Measurements from ENCODE around the gene PTPRD. TPM values are rescaled to one million over a fixed set of nuclear protein-coding genes. Genes with fewer than 3 reads are reported as not detected.

PTPRD gene
- total RNA-seq, 1 experiment from 2014 or later: 70.1 TPM

DNA sequence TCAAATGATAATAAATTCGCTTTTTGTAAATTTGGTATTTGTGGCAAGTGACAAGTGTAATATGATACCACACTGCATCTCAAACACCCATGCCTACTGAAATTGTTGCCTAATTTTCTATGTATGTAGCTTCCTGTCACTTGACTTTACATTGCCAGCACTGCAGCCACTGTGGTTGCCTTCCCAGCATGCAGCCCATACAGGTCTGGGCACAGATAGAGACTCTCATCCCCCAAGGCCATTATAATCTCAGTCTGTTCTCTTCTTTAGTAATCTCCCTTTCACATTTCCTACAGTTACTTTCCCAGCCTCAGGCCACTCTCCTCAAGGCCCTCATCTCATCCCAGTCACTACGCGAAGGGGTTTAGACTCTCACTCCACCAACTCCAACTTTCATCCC is 1200.6 kb downstream of the PTPRD start:
- CTCF ChIA-PET: no interaction called here
- no TSS peak for BruUV-seq (replicated peaks)
- no peaks in the 10 kb centered on the region for H3K36me3 Mint-ChIP-seq (ENCODE audit: insufficient read depth, unreplicated experiment)

DNA sequence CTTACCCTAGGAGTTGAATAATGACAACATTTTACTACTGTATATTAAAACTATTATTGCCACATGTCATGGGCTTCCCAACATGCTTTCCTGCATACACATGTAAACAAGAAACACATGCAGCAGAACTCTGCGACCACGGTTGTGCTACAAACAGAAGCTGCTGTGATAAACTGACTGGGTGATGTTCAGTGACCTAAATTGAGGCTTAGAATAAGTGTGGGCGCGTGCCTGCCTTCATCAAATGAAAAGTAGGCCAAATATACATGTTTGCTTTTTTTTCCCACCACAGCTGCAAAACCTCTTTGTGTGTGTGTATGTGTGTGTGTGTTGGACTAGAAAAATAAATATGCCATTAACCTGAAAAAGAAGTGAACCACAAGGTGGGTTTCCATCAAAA is 1202.1 kb downstream of the PTPRD start:
- DNase-seq: no peak
- no peaks in the 10 kb centered on the region for H3K36me3 Mint-ChIP-seq (ENCODE audit: insufficient read depth, unreplicated experiment)
- Histone ChIP-seq H3K4me1 (no peaks in the 10 kb centered on the region), H3K27me3 (replicated peaks; ENCODE audit: control insufficient read depth, insufficient read depth, low read length) (no peaks in the 10 kb centered on the region), H3K9me3 (no peaks in the 10 kb centered on the region), H3K4me3 (ENCODE audit: low read depth, low read length) (no peak overlapping the region), H3K36me3 (ENCODE audit: control insufficient read depth, insufficient read depth, low read length) (no peaks in the 10 kb centered on the region)
- H3K4me1 Mint-ChIP-seq (ENCODE audit: low read depth, unreplicated experiment): no peaks in the 10 kb centered on the region
- CTCF ChIA-PET: no interaction called here
- H3K4me3 Mint-ChIP-seq (ENCODE audit: unreplicated experiment): no peak overlapping the region
- H3K27me3 Mint-ChIP-seq (ENCODE audit: insufficient read depth, unreplicated experiment): no peaks in the 10 kb centered on the region
- POLR2A ChIA-PET: no interaction called here
- H3K27ac Mint-ChIP-seq (ENCODE audit: unreplicated experiment): no peak overlapping the region
- BruUV-seq (replicated peaks): no TSS peak
- TF ChIP-seq, protein P1, sequence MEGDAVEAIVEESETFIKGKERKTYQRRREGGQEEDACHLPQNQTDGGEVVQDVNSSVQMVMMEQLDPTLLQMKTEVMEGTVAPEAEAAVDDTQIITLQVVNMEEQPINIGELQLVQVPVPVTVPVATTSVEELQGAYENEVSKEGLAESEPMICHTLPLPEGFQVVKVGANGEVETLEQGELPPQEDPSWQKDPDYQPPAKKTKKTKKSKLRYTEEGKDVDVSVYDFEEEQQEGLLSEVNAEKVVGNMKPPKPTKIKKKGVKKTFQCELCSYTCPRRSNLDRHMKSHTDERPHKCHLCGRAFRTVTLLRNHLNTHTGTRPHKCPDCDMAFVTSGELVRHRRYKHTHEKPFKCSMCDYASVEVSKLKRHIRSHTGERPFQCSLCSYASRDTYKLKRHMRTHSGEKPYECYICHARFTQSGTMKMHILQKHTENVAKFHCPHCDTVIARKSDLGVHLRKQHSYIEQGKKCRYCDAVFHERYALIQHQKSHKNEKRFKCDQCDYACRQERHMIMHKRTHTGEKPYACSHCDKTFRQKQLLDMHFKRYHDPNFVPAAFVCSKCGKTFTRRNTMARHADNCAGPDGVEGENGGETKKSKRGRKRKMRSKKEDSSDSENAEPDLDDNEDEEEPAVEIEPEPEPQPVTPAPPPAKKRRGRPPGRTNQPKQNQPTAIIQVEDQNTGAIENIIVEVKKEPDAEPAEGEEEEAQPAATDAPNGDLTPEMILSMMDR (IDR thresholded peaks at IDR 0.05; ENCODE audit: insufficient read depth in 1 of 2, low read depth in 1 of 2, low read length in 1 of 2, severe bottlenecking in 1 of 2, unreplicated experiment in 1 of 2): no peak
- no peaks in the 10 kb centered on the region for H3K9me3 Mint-ChIP-seq (ENCODE audit: unreplicated experiment)
- intact Hi-C loops (cut with micrococcal nuclease; ENCODE audit: unreplicated experiment): no loop called here

More for the DNA sequence above, 1200.6 kb downstream of the PTPRD start:
- no peak for DNase-seq
- Histone ChIP-seq H3K9me3 (no peaks in the 10 kb centered on the region), H3K4me3 (ENCODE audit: low read depth, low read length) (no peak overlapping the region), H3K27me3 (replicated peaks; ENCODE audit: control insufficient read depth, insufficient read depth, low read length) (no peaks in the 10 kb centered on the region), H3K4me1 (no peaks in the 10 kb centered on the region), H3K36me3 (ENCODE audit: control insufficient read depth, insufficient read depth, low read length) (no peaks in the 10 kb centered on the region)
- POLR2A ChIA-PET: no interaction called here
- Mint-ChIP-seq H3K9me3 (ENCODE audit: unreplicated experiment) (no peaks in the 10 kb centered on the region), H3K4me3 (ENCODE audit: unreplicated experiment) (no peak overlapping the region), H3K27ac (ENCODE audit: unreplicated experiment) (no peak overlapping the region), H3K27me3 (ENCODE audit: insufficient read depth, unreplicated experiment) (no peaks in the 10 kb centered on the region), H3K4me1 (ENCODE audit: low read depth, unreplicated experiment) (no peaks in the 10 kb centered on the region)
- intact Hi-C loops (cut with micrococcal nuclease; ENCODE audit: unreplicated experiment): no loop called here
- TF ChIP-seq, protein P1 (IDR thresholded peaks at IDR 0.05; ENCODE audit: insufficient read depth in 1 of 2, low read depth in 1 of 2, low read length in 1 of 2, severe bottlenecking in 1 of 2, unreplicated experiment in 1 of 2): no peak

DNA sequence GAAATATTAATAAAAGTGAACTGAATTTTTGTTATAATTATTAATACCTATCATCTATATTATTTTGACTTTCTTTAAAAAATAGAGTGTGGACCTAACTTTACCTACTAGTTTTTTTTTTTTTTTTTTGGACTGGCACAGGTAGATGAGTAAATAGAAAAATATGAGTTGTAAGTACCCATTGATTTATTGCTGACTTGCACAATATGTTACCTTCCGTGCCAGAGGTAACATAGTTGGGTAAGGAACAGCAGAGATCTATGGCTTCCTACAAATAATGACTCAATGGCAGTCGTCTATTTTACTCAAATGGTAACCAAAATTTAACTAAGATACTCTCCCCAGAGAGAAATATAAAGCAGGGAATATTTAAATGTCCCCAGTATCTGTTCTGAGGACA is 1212.8 kb downstream of the PTPRD start:
- H3K4me3 ChIP-seq (ENCODE audit: low read depth, low read length): no peak overlapping the region
- intact Hi-C loops (cut with micrococcal nuclease; ENCODE audit: unreplicated experiment): no loop called here
- ChIA-PET POLR2A (no interaction called here), CTCF (no interaction called here)
- Mint-ChIP-seq H3K4me1 (ENCODE audit: low read depth, unreplicated experiment) (no peaks in the 10 kb centered on the region), H3K27me3 (ENCODE audit: insufficient read depth, unreplicated experiment) (peaks cover 3% of the 10 kb centered on the region), H3K9me3 (ENCODE audit: unreplicated experiment) (no peaks in the 10 kb centered on the region), H3K27ac (ENCODE audit: unreplicated experiment) (no peak overlapping the region), H3K36me3 (ENCODE audit: insufficient read depth, unreplicated experiment) (no peaks in the 10 kb centered on the region), H3K4me3 (ENCODE audit: unreplicated experiment) (no peak overlapping the region)
- DNase-seq: no peak
- no peaks in the 10 kb centered on the region for H3K27me3 ChIP-seq (replicated peaks; ENCODE audit: control insufficient read depth, insufficient read depth, low read length)
- H3K4me1 ChIP-seq: no peaks in the 10 kb centered on the region
- H3K36me3 ChIP-seq (ENCODE audit: control insufficient read depth, insufficient read depth, low read length): no peaks in the 10 kb centered on the region
- no peaks in the 10 kb centered on the region for H3K9me3 ChIP-seq
- TF ChIP-seq, protein P1 (IDR thresholded peaks at IDR 0.05; ENCODE audit: insufficient read depth in 1 of 2, low read depth in 1 of 2, low read length in 1 of 2, severe bottlenecking in 1 of 2, unreplicated experiment in 1 of 2): no peak
- no TSS peak for BruUV-seq (replicated peaks)
